AG04449 (cell line): ENCODE measurements around the gene IGF1R.

Experiments used
- CTCF ChIA-PET: fragments of 350-600 bp; formaldehyde crosslinking; extraction: SDS; loops from one replicate; lab custom pipeline; 2021; ENCODE audit warnings: antibody characterized with exemption; lab: Yijun Ruan, JAX
- POLR2A ChIA-PET: fragments of 400-600, 350-600 bp; formaldehyde crosslinking; extraction: SDS; loops from one replicate; lab custom pipeline; 2020; ENCODE audit warnings: antibody characterized with exemption, inconsistent platforms; lab: Yijun Ruan, JAX
- DNase-seq: peaks from one replicate; pipeline ENCODE4 v3.0.0-alpha.2; 2010; ENCODE audit warnings: low read depth, low spot score
- H3K4me3 ChIP-seq: 2 replicates; pipeline ENCODE4 v1.5.1; 2011; ENCODE audit warnings: low read depth, mild to moderate bottlenecking, control low read depth, low read length
- TF ChIP-seq, protein P1 (sequence below): IDR thresholded peaks from one replicate; pipeline ENCODE4 v1.5.1; 2011; ENCODE audit warnings: mild to moderate bottlenecking, moderate library complexity, low read length, control low read depth, inconsistent platforms; ENCODE audit not compliant: insufficient read depth; ENCODE audit errors: missing control alignments

The IGF1R gene

DNA sequence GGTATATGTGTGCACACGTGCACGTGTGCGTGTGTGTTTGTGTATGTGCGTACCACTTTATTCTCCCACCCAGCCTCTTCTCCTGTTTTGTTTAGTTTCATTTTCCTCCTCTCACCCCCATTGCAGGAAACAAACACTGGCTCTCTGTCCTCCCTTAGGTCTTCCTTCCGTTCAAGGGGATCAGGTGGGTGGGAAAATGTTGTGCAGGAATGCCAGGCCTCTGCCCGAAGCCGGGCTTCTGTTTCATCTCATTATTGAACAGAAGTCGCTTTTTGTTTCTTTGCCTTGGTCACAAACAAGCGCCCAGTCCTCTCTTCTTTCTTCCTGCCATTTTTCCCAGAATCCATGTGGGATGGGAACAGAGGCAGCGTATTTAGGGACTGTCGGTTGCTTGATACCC is 69.6 kb downstream of the IGF1R start:
- POLR2A ChIA-PET = no interaction called here
- DNase-seq = no peak
- no peak overlapping the region for H3K4me3 ChIP-seq
- CTCF ChIA-PET = interaction anchor here (1.5 kb wide), 1 partner anchor 14 kb away, joined by 3 read pairs; no protein-coding TSS in a partner anchor
- TF ChIP-seq, protein P1, sequence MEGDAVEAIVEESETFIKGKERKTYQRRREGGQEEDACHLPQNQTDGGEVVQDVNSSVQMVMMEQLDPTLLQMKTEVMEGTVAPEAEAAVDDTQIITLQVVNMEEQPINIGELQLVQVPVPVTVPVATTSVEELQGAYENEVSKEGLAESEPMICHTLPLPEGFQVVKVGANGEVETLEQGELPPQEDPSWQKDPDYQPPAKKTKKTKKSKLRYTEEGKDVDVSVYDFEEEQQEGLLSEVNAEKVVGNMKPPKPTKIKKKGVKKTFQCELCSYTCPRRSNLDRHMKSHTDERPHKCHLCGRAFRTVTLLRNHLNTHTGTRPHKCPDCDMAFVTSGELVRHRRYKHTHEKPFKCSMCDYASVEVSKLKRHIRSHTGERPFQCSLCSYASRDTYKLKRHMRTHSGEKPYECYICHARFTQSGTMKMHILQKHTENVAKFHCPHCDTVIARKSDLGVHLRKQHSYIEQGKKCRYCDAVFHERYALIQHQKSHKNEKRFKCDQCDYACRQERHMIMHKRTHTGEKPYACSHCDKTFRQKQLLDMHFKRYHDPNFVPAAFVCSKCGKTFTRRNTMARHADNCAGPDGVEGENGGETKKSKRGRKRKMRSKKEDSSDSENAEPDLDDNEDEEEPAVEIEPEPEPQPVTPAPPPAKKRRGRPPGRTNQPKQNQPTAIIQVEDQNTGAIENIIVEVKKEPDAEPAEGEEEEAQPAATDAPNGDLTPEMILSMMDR = no peak

DNA sequence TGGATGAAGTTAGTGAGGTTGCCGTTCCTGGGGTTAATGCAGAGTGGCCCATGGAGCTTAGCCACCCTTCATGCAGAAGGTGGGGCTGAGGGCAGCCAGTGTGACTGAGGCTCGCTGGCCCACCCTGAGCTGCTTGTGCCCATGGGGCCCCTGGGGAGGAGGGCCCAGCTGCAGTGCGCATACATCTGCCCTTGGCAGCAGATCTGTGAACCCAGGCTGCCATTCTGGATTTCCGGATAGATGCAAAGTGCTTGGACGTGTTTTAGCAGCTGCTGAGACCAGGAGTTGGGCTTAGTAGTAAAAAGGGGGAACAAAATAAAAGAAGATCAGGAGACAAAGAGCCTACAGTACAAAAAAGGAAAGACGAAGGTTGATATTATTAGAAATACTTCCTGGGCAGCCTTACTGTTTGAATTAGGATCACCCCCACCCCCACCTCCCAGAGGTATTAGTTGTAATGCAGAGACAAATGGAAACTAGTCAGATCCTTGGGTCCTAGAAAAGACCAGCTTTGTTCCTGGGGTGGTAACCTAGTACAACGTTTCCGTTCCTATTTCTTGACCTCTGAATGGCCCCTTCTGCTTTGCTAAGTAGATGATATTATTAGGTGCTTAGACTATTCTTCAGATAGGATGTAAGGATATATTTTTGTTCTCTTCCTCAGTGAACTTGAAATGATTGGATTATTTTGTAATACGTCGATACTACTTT is 70.2 kb downstream of the IGF1R start:
- POLR2A ChIA-PET = no interaction called here
- TF ChIP-seq, protein P1 = no peak
- no peak for DNase-seq
- CTCF ChIA-PET = interaction anchor here (1.2 to 2.9 kb wide), 6 partner anchors 12 to 186 kb away, joined by 3 to 8 read pairs (median 4); no protein-coding TSS in a partner anchor
- no peak overlapping the region for H3K4me3 ChIP-seq

DNA sequence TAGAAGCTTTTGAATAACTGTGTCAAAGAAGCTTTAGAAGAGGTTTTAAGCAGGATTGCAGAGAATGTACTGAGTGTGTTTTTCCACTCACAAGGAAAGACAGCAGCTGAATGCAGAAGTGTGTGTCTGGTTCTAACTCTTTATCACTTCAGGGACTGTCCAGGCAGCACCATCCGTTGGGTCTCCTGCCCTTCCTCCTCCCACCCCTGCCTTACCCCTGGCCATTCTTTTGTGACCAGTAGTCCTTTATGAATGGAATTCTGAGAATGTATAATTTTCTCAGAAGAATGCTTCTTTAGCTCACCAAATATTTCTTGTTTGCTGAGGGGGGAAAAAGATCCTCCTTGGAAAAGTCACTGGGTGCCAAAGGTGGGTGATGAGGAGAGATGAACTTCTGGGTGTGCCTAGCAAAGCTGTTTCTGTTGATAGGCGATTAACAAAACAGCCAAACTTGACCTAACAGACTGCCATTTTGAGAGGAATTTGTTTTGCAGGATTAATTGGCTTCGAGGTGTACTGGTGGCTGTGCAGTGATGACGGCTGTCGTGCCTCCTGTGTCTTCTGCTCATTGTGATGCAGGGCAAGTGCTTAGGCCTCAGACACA is 70.9 kb downstream of the IGF1R start:
- ChIA-PET CTCF (interaction anchor here (0.8 to 2.9 kb wide), 7 partner anchors 10 to 185 kb away, joined by 3 to 8 read pairs (median 4); no protein-coding TSS in a partner anchor), POLR2A (interaction anchor here (0.9 to 1.4 kb wide), 2 partner anchors 35 to 48 kb away, joined by 3 read pairs; no protein-coding TSS in a partner anchor)
- no peak overlapping the region for H3K4me3 ChIP-seq
- no peak for DNase-seq
- TF ChIP-seq, protein P1 = no peak

- POLR2A ChIA-PET = interaction anchor here (0.9 to 1.4 kb wide), 2 partner anchors 36 to 49 kb away, joined by 3 read pairs; no protein-coding TSS in a partner anchor
- CTCF ChIA-PET = interaction anchor here (0.8 to 2.9 kb wide), 5 partner anchors 11 to 184 kb away, joined by 3 to 8 read pairs (median 4); no protein-coding TSS in a partner anchor
- H3K4me3 ChIP-seq = no peak overlapping the region
- DNase-seq = no peak
- TF ChIP-seq, protein P1 = no peak
These were observed 71.7 kb downstream of the IGF1R start for GRCh38 chr15:98720031-98720430.

- no peak overlapping the region for H3K4me3 ChIP-seq
- TF ChIP-seq, protein P1 = no peak
- ChIA-PET POLR2A (interaction anchor here (1.4 kb wide), 1 partner anchor 49 kb away, joined by 3 read pairs; no protein-coding TSS in a partner anchor), CTCF (interaction anchor here (1.4 to 2.9 kb wide), 2 partner anchors 14 to 184 kb away, joined by 3 to 8 read pairs; no protein-coding TSS in a partner anchor)
- no peak for DNase-seq
These were observed 72.5 kb downstream of the IGF1R start for GRCh38 chr15:98720577-98721565.
